ENCODE results near the gene SLC6A1. TPM values are rescaled to one million over a fixed set of nuclear protein-coding genes. Genes with fewer than 3 reads are reported as not detected.
A peak's percentile ranks its signal among the peaks of the same experiment; 100 is the strongest.

SLC6A1 gene
- 0.25 TPM for polyA plus RNA-seq (2012; ENCODE audit: insufficient read depth, insufficient read length, low read depth)

- H3K4me1 ChIP-seq = no peaks in the 10 kb centered on the region
- TF ChIP-seq, protein P1, sequence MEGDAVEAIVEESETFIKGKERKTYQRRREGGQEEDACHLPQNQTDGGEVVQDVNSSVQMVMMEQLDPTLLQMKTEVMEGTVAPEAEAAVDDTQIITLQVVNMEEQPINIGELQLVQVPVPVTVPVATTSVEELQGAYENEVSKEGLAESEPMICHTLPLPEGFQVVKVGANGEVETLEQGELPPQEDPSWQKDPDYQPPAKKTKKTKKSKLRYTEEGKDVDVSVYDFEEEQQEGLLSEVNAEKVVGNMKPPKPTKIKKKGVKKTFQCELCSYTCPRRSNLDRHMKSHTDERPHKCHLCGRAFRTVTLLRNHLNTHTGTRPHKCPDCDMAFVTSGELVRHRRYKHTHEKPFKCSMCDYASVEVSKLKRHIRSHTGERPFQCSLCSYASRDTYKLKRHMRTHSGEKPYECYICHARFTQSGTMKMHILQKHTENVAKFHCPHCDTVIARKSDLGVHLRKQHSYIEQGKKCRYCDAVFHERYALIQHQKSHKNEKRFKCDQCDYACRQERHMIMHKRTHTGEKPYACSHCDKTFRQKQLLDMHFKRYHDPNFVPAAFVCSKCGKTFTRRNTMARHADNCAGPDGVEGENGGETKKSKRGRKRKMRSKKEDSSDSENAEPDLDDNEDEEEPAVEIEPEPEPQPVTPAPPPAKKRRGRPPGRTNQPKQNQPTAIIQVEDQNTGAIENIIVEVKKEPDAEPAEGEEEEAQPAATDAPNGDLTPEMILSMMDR (IDR thresholded peaks at IDR 0.05; ENCODE audit: low read depth, low read length) = peak; percentile 8; the same call in 1 of the 2 replicates
- peak; percentile 18 for DNase-seq
- H3K36me3 ChIP-seq = no peaks in the 10 kb centered on the region
- H3K27me3 ChIP-seq = peaks cover 22% of the 10 kb centered on the region
- no peak within 1 kb of the TSS for H3K4me3 ChIP-seq (ENCODE audit: low read depth, low read length)
- no peaks in the 10 kb centered on the region for H3K9me3 ChIP-seq
Observed at GRCh38 chr3:10992017-10992942, at the start of gene SLC6A1. Gene SLC6A1, plus strand, starts transcription at chr3:10992748. Its CDS starts 24,464 bp downstream, at chr3:11017212.

GRCh38 chr3:10944866-10945265 lies 47.7 kb upstream of the SLC6A1 start:
- Histone ChIP-seq H3K4me3 (ENCODE audit: low read depth, low read length) (no peak overlapping the region), H3K9me3 (no peaks in the 10 kb centered on the region), H3K27me3 (no peaks in the 10 kb centered on the region), H3K36me3 (no peaks in the 10 kb centered on the region), H3K4me1 (no peaks in the 10 kb centered on the region)
- no peak for DNase-seq
- TF ChIP-seq, protein P1 (IDR thresholded peaks at IDR 0.05; ENCODE audit: low read depth, low read length) = no peak

GRCh38 chr3:10945683-10946287 lies 46.8 kb upstream of the SLC6A1 start:
- no peaks in the 10 kb centered on the region for H3K4me1 ChIP-seq
- DNase-seq = peak; percentile 69
- TF ChIP-seq, protein P1 (IDR thresholded peaks at IDR 0.05; ENCODE audit: low read depth, low read length) = peak; percentile 70
- H3K9me3 ChIP-seq = no peaks in the 10 kb centered on the region
- no peak overlapping the region for H3K4me3 ChIP-seq (ENCODE audit: low read depth, low read length)
- no peaks in the 10 kb centered on the region for H3K27me3 ChIP-seq
- no peaks in the 10 kb centered on the region for H3K36me3 ChIP-seq

DNA sequence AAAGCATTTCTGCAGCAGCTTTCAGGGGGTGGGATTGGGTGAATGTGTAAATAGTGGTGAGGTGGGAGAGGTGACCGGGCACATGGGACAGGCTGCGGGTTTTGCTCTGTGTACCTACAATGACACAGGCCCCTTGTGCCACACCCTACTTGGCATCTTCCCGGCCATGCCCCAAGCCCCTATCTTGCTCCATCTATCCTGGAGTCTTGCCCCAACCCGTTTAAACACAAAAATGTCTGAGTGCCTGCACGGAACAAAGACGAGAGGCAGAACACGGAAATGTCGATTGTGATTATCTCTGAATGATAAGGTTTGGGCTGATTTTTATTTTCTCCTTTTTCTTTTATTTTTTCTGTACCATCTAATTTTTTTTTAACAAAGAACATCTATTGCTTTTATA lies 46.0 kb upstream of the SLC6A1 start:
- H3K27me3 ChIP-seq = no peaks in the 10 kb centered on the region
- no peak overlapping the region for H3K4me3 ChIP-seq (ENCODE audit: low read depth, low read length)
- DNase-seq = no peak
- no peaks in the 10 kb centered on the region for H3K36me3 ChIP-seq
- TF ChIP-seq, protein P1 (IDR thresholded peaks at IDR 0.05; ENCODE audit: low read depth, low read length) = no peak
- H3K4me1 ChIP-seq = no peaks in the 10 kb centered on the region
- H3K9me3 ChIP-seq = no peaks in the 10 kb centered on the region

GRCh38 chr3:10948326-10948725 lies 44.2 kb upstream of the SLC6A1 start:
- Histone ChIP-seq H3K4me1 (no peaks in the 10 kb centered on the region), H3K4me3 (ENCODE audit: low read depth, low read length) (no peak overlapping the region), H3K36me3 (no peaks in the 10 kb centered on the region), H3K27me3 (no peaks in the 10 kb centered on the region), H3K9me3 (no peaks in the 10 kb centered on the region)
- no peak for DNase-seq
- TF ChIP-seq, protein P1 (IDR thresholded peaks at IDR 0.05; ENCODE audit: low read depth, low read length) = no peak

Data from BE2C (cell line).